ENCODE results near the gene ARL9.

ARL9 gene

DNA sequence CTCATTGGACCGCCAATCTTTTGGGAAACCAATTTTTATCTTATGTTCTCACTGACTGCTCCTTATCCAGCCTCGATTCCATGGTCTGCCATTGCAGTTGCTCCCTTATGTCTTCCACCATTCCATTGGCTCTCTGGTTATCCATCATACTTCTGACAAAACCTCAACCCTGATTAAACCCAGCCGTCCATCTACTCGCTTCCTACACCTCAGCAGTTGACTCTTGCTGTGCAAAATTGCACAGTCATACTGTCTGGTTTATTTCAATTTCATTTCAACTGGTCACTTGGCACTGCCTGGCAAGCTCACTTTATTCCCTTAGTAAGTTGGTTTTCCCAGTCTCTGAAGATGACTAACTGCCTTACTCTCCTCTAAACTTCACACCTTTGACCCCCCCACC is 26.2 kb downstream of the ARL9 start:
- DNase-seq: no peak

DNA sequence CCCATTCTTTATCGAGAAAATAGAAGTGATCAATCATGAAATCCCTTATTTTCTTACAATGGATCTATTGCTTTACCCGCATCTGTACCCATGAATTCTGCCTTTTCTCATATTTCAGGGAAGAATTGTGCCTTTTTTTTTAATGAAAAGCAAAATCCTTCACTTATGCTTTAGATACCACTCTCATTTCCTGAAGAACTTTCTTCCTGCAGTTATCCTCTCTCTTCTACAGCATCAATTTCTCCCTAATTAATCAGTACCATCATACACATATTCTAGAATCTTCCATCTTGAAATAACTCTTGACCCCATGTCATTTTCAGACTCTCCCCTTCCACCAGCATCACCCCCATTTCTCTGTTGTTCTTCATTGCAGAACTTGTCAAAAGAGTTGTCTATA is 26.6 kb downstream of the ARL9 start:
- no peak for DNase-seq

DNA sequence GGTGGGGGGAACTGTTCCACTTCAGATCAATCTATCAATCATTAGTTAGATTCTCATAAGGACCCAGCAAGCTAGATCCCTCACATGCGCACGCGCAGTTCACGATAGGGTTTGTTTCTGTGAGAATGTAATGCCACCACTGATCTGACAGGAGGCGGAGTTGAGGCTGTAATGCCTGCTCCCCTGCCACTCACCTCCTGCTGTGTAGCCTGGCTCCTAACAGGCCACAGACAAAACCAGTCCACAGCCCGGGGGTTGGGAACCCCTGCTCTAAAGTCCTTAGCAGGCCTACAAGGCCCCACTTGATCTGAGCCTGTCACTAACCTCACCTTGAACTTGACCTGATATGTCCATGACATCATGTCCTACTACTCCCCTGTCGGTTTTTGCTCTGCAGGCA is 30.3 kb downstream of the ARL9 start:
- DNase-seq: no peak

DNA sequence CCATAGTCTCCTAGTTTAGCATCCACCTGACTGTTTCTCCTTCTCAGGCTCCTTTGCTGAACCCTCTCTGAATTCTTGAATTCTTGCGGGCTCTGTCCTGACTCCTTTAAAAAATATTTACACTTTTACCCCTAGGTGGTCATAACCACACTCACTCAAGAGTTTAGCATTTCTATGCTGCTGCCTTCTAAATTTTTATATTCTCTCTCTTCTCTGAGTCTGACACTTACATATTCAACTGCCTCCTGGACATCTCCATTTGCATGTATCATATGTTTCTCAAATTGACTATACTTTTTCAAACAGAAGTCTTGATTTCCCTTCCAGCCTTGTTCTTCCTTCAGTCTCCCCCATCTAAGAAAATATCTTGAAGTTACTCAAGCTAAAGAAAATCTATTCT is 31.6 kb downstream of the ARL9 start:
- no peak for DNase-seq

DNA sequence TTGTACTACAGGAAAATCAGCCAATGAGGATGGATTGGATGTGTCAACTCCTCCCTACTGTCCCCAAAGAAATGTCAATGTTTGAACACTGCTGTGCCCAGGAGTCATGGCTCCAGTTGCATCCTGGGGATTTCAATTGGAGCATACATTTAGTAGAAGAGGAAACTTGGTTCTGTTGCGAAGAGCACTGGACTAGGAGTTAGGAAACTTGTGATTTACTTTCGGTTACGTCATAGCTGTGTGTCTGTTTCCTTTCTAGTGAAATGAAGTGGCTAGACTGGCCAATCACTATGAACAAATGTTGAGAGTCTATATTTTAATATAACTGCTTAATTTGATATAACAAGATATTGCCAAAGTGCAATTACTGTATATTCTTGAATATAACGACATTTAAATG is 35.2 kb downstream of the ARL9 start:
- DNase-seq: no peak

DNA sequence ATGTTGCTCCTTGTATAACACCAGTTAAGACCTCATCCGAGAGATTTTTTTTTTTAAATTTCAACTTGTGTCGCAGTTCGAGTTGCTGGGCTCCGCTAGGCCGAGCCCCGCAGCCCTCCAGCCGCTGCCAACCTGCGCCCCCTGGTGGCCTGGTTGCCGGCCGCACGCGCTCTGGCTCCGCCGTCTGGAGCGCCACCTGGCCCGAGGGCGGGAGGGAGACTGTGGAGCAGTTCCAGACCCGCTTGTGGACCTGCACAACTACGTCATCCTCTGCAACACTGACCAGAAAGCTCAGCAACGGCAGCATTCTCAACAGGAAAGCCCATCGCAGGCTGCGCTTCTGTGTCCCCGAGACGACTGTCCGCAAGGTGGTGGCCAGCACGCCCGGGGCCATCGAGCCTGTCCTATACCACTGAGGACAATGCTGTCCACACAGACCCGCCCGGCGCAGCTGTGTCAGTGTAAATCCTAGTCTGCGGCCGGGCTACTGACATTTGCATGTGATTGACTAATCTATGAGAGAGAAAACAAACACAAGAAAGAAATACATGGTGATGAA is 39.1 kb downstream of the ARL9 start:
- peak; percentile 89 for DNase-seq

DNA sequence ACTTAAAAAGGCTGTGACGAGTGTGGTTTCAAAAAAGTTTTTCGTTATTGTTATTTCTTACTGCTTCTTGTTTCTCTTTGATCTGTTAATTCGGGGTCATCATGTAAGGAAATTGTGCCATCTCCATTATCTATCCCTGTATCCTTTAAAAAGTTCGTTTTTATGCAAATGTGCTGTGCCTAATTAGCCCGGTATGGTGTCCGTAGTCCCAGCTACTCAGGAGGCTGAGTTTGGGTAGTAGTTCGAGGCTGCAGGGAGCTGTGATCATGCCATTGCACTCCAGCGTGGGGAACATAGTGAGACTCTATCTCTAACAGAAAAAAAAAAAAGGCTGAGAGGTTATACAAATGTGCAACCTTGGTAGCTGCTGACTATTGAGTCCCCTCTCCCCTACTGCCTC is 45.1 kb downstream of the ARL9 start:
- no peak for DNase-seq

DNA sequence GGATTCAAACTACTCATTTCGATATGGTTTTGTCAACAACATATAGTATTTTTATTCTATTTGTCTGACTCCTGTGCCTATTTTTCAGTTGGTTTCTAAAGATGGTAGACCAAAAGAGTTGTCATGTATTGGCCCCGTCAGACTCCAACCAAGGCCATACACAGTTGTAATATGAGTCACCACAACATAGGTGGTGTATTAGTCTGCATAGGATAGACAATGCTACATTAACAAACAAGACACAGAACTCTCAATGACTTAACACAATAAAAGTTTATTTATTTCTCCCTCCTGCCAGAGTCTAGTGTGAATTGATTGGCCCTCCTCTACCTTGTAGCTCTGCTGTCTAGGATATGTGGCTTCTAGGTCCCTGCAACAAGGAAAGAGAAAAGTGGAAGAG is 45.9 kb downstream of the ARL9 start:
- no peak for DNase-seq

DNA sequence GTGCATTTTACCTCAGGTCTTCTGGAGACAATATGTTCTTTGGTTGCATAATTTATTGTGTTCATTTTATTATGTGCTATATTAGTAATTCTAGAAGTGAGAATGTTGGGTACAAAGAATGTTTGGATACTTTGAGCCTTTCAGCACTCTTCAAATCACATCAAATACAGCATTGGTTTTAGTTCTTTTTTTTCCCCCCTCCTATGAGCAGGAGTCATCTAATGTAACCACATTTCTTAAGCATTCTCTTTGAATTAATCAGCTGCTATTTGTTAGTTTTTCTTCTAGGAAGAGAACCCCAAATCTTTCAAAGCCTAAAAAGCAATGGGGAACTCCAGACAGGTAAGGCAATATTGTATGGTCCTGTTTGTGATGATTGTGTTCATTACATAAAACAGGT is 46.7 kb downstream of the ARL9 start:
- no peak for DNase-seq

DNA sequence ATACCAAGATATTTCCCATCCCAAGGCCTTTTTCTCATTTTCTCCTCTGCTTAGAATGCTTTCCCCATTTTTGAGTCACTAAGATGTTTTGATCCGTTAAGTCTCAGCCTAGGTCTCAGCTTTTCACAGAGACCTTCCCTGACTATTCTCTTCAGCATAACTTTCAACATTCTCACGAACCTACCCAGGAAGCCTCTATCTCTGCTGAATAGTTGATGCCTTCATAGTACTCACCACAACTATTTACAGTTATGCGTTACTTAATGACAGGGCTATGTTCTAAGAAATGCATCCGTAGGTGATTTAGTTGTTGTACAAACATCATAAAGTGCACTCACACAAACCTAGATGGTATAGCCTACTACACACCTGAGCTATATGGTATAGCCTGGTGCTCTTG is 64.5 kb downstream of the ARL9 start:
- no peak for DNase-seq
